ENCODE results near the gene PIKFYVE.
A peak's percentile ranks its signal among the peaks of the same experiment; 100 is the strongest.
"Not testable (repeated sequence)": the region's sequence is repeated elsewhere in the genome, so short reads cannot be mapped to it uniquely, and the experiment has no call there.

PIKFYVE gene

GRCh38 chr2:208377344-208377860 lies 111.3 kb downstream of the PIKFYVE start:
- not testable (repeated sequence) for H3K27me3 Mint-ChIP-seq; ATAC-seq; DNase-seq; H3K4me3 Mint-ChIP-seq; H3K9me3 Mint-ChIP-seq; H3K4me1 Mint-ChIP-seq; H3K27ac Mint-ChIP-seq; H3K36me3 Mint-ChIP-seq (ENCODE audit: low read depth)

- no peak overlapping the region for H3K27ac Mint-ChIP-seq
- peaks cover 8% of the 10 kb centered on the region for H3K27me3 Mint-ChIP-seq
- no peaks in the 10 kb centered on the region for H3K9me3 Mint-ChIP-seq
- DNase-seq (no peak), ATAC-seq (no peak)
- no peaks in the 10 kb centered on the region for H3K4me1 Mint-ChIP-seq
- no peaks in the 10 kb centered on the region for H3K36me3 Mint-ChIP-seq (ENCODE audit: low read depth)
- H3K4me3 Mint-ChIP-seq = no peak overlapping the region
These were observed 113.1 kb downstream of the PIKFYVE start for GRCh38 chr2:208379192-208379591.

- no peak overlapping the region for H3K4me3 Mint-ChIP-seq
- H3K27ac Mint-ChIP-seq = no peak overlapping the region
- H3K9me3 Mint-ChIP-seq = no peaks in the 10 kb centered on the region
- H3K4me1 Mint-ChIP-seq = no peaks in the 10 kb centered on the region
- no peaks in the 10 kb centered on the region for H3K36me3 Mint-ChIP-seq (ENCODE audit: low read depth)
- DNase-seq (no peak), ATAC-seq (no peak)
- H3K27me3 Mint-ChIP-seq = peaks cover 11% of the 10 kb centered on the region
These were observed 118.6 kb downstream of the PIKFYVE start for GRCh38 chr2:208384637-208385036.

- ATAC-seq (no peak), DNase-seq (no peak)
- H3K9me3 Mint-ChIP-seq = no peaks in the 10 kb centered on the region
- H3K36me3 Mint-ChIP-seq (ENCODE audit: low read depth) = no peaks in the 10 kb centered on the region
- H3K4me1 Mint-ChIP-seq = no peaks in the 10 kb centered on the region
- H3K27ac Mint-ChIP-seq = no peak overlapping the region
- H3K27me3 Mint-ChIP-seq = peaks cover 8% of the 10 kb centered on the region
- no peak overlapping the region for H3K4me3 Mint-ChIP-seq
These were observed 120.5 kb downstream of the PIKFYVE start for GRCh38 chr2:208386541-208386940.

GRCh38 chr2:208389940-208390339 lies 123.9 kb downstream of the PIKFYVE start:
- no peak for ATAC-seq
- no peaks in the 10 kb centered on the region for H3K36me3 Mint-ChIP-seq (ENCODE audit: low read depth)
- no peaks in the 10 kb centered on the region for H3K4me1 Mint-ChIP-seq

GRCh38 chr2:208392300-208392699 lies 126.2 kb downstream of the PIKFYVE start:
- H3K4me3 Mint-ChIP-seq = no peak overlapping the region
- H3K36me3 Mint-ChIP-seq (ENCODE audit: low read depth) = peaks cover 3% of the 10 kb centered on the region
- ATAC-seq (no peak), DNase-seq (no peak)
- no peaks in the 10 kb centered on the region for H3K27me3 Mint-ChIP-seq
- peaks cover 16% of the 10 kb centered on the region for H3K9me3 Mint-ChIP-seq
- no peak overlapping the region for H3K27ac Mint-ChIP-seq
- H3K4me1 Mint-ChIP-seq = no peaks in the 10 kb centered on the region

More at GRCh38 chr2:208389940-208390339, 123.9 kb downstream of the PIKFYVE start:
- Mint-ChIP-seq H3K4me3 (no peak overlapping the region), H3K27ac (no peak overlapping the region), H3K9me3 (peaks cover 10% of the 10 kb centered on the region), H3K27me3 (peaks cover 3% of the 10 kb centered on the region)
- no peak for DNase-seq

GRCh38 chr2:208396796-208397195 lies 130.7 kb downstream of the PIKFYVE start:
- Mint-ChIP-seq H3K9me3 (peaks cover 16% of the 10 kb centered on the region), H3K27me3 (peaks cover 12% of the 10 kb centered on the region)
- not testable (repeated sequence) for H3K4me1 Mint-ChIP-seq; H3K27ac Mint-ChIP-seq; ATAC-seq; H3K4me3 Mint-ChIP-seq; H3K36me3 Mint-ChIP-seq (ENCODE audit: low read depth); DNase-seq

- H3K27ac Mint-ChIP-seq = no peak overlapping the region
- H3K36me3 Mint-ChIP-seq (ENCODE audit: low read depth) = peaks cover 3% of the 10 kb centered on the region
- no peak overlapping the region for H3K4me3 Mint-ChIP-seq
- H3K27me3 Mint-ChIP-seq = peaks cover 29% of the 10 kb centered on the region
- ATAC-seq (no peak), DNase-seq (no peak)
- H3K4me1 Mint-ChIP-seq = no peaks in the 10 kb centered on the region
- peaks cover 10% of the 10 kb centered on the region for H3K9me3 Mint-ChIP-seq
These were observed 133.1 kb downstream of the PIKFYVE start for GRCh38 chr2:208399201-208399600.

- peak within 1 kb of the TSS; percentile 10 for H3K4me3 Mint-ChIP-seq
- H3K27ac Mint-ChIP-seq = no peak within 1 kb of the TSS
- no peaks in the 10 kb centered on the region for H3K36me3 Mint-ChIP-seq (ENCODE audit: low read depth)
- DNase-seq (no peak), ATAC-seq (peak; percentile 15)
- H3K9me3 Mint-ChIP-seq = no peaks in the 10 kb centered on the region
- peaks cover 66% of the 10 kb centered on the region for H3K27me3 Mint-ChIP-seq
- peaks cover 11% of the 10 kb centered on the region for H3K4me1 Mint-ChIP-seq
These were observed 140.7 kb downstream of the PIKFYVE start, which contains the start of gene PTH2R for GRCh38 chr2:208406474-208407451. Gene PTH2R (plus strand): TSS chr2:208406792. CDS start chr2:208407044, 252 bp downstream.

- DNase-seq (no peak), ATAC-seq (peak; percentile 43)
- peaks cover 11% of the 10 kb centered on the region for H3K4me1 Mint-ChIP-seq
- H3K27ac Mint-ChIP-seq = no peak overlapping the region
- H3K36me3 Mint-ChIP-seq (ENCODE audit: low read depth) = no peaks in the 10 kb centered on the region
- H3K9me3 Mint-ChIP-seq = no peaks in the 10 kb centered on the region
- no peak overlapping the region for H3K4me3 Mint-ChIP-seq
- peaks cover 64% of the 10 kb centered on the region for H3K27me3 Mint-ChIP-seq
These were observed 141.6 kb downstream of the PIKFYVE start for GRCh38 chr2:208407667-208408066.

All from activated naive CD8-positive, alpha-beta T cell treated with anti-CD3 and anti-CD28 coated beads, Interleukin-2, amount 50 U/mL, for 24 hours (primary cell).